NOMO-1 treated with DMSO at 0.1 percent for 48 hours (cell line): ENCODE data around the gene ELFN2.

Source experiments
- DNase-seq: peaks from one replicate; lab custom pipeline; 2025; ENCODE audit not compliant: unreplicated experiment; lab: John Stamatoyannopoulos, UW

The ELFN2 gene

GRCh38 chr22:37324340-37325038 lies 102.8 kb downstream of the ELFN2 start:
- no peak for DNase-seq

- peak; percentile 66 for DNase-seq
Observed at GRCh38 chr22:37320726-37321677, 106.3 kb downstream of the ELFN2 start.

- no peak for DNase-seq
Observed at GRCh38 chr22:37319469-37319868, 107.8 kb downstream of the ELFN2 start.

GRCh38 chr22:37318364-37319109 lies 108.7 kb downstream of the ELFN2 start:
- DNase-seq, result no peak
